ENCODE results near the gene ALPK1.
A peak's percentile ranks its signal among the peaks of the same experiment; 100 is the strongest.

ALPK1 gene

DNA sequence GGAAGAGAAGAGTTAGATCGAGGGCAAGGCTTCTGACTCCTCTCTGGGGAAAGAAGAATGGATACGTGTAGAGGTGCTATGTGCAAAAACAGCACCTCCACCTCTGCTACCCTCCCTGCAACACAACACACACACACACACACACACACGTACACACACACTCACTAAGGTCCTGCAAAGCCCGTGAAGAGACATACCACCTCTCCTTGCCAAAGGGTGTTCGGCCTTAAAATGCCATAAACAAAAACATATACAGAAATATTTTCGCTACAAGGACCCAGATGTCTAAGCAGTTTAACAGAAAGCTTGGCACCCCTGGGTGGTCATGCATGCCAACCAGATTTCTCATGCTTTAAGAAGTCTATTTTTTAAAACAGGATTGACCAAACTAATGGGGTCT lies 13.0 kb upstream of the ALPK1 start:
- no peak for DNase-seq (ENCODE audit: low read depth)
- TF ChIP-seq, protein P1, sequence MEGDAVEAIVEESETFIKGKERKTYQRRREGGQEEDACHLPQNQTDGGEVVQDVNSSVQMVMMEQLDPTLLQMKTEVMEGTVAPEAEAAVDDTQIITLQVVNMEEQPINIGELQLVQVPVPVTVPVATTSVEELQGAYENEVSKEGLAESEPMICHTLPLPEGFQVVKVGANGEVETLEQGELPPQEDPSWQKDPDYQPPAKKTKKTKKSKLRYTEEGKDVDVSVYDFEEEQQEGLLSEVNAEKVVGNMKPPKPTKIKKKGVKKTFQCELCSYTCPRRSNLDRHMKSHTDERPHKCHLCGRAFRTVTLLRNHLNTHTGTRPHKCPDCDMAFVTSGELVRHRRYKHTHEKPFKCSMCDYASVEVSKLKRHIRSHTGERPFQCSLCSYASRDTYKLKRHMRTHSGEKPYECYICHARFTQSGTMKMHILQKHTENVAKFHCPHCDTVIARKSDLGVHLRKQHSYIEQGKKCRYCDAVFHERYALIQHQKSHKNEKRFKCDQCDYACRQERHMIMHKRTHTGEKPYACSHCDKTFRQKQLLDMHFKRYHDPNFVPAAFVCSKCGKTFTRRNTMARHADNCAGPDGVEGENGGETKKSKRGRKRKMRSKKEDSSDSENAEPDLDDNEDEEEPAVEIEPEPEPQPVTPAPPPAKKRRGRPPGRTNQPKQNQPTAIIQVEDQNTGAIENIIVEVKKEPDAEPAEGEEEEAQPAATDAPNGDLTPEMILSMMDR (IDR thresholded peaks at IDR 0.05; ENCODE audit: control insufficient read depth, insufficient read depth, low read depth, low read length, missing control alignments): no peak
- H3K4me3 ChIP-seq (ENCODE audit: control insufficient read depth, low read depth, low read length): peak overlapping the region; percentile 74

DNA sequence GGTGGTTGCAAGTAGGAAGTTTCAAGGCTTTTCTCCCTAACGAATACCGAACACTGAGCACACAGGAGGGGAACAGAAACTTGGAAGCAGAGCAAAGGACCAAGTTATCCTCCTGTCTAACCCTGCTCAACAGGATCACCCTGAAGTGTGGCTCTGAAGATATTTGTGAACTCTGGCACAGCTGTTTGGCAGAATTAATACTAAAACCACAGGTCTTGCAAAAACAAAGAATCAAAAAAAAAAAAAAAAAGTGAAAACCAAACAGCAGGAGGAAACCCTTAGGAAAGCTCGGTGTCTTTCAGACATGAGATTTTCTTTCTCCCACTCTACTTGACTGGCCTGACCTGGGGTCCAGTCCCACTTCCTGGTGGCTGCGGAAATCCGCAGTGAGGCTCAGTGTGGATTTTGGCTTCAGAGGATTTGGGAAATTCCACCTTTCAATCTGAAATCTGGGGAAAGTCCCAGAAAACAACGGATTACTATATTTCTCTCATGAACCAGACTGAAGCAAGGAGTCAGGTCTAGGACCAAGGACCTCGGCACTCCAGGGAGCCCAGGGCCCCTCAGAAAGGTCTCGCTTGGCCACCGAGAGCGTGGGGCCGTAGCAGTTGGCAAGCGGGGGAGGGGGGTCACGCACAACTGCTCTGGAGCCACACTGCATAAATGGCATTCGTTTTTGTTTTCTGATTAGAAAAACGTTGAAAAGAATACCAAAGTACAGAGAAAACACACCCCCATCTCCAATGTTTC lies 12.3 kb upstream of the ALPK1 start:
- TF ChIP-seq, protein P1 (IDR thresholded peaks at IDR 0.05; ENCODE audit: control insufficient read depth, insufficient read depth, low read depth, low read length, missing control alignments): no peak
- H3K4me3 ChIP-seq (ENCODE audit: control insufficient read depth, low read depth, low read length): peak overlapping the region; percentile 74
- DNase-seq (ENCODE audit: low read depth): no peak

DNA sequence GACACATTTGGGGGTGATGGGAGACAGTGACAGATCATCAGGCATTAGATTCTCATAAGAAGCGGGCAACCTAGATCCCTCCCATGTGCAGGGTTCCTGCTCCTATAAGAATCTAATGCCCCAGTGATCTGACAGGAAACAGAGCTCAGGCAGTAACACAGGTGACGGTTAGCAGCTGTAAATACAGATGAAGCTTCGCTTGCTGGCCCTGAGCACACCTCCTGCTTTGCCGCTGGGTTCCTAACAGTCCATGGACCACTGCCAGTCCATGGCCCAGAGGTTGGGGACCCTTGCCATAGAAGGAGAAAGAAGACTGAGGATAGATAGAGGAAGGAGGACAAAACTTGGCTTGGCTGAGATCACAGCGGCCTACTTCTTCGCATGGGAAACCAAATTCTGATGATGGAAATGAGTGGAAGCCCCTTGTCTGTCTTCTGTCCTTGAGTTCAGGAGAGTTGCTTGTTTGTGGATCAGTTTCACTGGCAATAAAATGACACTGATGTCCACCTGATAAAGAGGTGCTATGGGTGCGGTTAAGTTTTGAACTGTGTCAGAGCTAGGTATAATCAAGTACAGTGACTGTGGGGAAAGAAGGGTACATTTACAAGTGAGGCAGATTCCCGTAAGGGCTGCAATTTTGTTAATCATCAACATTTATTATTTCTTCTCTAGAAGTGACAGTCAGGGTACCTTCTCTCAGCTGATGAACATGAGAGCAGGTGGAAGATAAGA lies 9.7 kb upstream of the ALPK1 start:
- H3K4me3 ChIP-seq (ENCODE audit: control insufficient read depth, low read depth, low read length): no peak overlapping the region
- no peak for DNase-seq (ENCODE audit: low read depth)
- TF ChIP-seq, protein P1 (IDR thresholded peaks at IDR 0.05; ENCODE audit: control insufficient read depth, insufficient read depth, low read depth, low read length, missing control alignments): no peak

DNA sequence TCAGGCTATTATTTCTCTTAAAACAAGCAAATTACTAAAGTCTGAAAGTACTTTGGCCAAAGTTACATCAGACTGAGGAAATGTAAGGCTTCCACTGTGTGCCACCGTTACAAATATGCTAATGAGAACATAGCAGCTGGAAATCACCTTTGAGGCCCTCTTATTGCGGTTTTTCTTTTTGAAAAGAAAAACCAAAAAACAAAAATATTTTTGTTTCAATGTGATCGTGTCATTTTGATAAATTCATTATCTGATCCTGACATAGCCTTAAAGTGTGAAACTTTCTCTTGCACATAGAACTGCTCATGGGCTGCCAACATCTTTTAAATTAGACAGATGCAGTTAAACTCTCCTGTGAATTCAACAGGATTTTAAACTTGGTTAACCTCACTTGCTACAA lies 8.7 kb upstream of the ALPK1 start:
- H3K4me3 ChIP-seq (ENCODE audit: control insufficient read depth, low read depth, low read length): no peak overlapping the region
- TF ChIP-seq, protein P1 (IDR thresholded peaks at IDR 0.05; ENCODE audit: control insufficient read depth, insufficient read depth, low read depth, low read length, missing control alignments): no peak
- no peak for DNase-seq (ENCODE audit: low read depth)

DNA sequence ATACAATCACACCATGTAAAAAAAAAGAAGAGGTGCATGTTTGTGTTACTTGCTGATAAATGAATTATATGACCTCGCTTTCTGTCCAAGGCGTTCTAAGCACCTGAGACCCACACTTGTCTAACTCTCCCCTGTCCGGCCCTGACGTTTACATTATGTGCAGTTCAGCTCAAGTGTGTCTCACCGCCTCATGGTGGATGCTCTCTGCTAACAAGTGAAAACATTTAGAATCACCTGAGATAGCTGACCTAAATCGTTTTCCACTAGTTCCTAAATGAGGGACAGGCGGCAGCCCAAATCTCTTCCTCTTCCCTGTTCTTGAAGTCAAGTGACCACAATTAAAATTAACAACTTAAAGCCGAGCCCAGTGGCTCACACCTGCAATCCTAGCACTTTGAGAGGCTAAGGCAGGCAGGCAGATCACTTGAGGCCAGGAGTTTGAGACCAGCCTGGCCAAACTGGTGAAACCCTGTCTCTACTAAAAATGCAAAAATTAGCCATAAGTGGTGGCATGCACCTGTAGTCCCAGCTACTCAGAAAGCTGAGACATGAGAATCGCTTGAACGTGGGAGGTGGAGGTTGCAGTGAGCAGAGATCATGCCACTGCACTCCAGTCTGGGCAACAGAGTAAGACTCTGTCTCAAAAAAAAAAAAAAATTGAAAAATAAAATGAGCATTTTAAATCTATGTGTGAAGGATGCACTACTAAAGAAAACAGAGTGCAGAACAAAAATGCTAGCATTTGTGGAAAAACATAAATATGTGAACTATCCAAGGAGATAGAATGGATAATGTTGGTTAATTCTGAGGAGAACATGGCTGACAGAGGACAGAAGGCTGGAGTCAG lies 7.5 kb upstream of the ALPK1 start:
- DNase-seq (ENCODE audit: low read depth): no peak
- TF ChIP-seq, protein P1 (IDR thresholded peaks at IDR 0.05; ENCODE audit: control insufficient read depth, insufficient read depth, low read depth, low read length, missing control alignments): no peak
- H3K4me3 ChIP-seq (ENCODE audit: control insufficient read depth, low read depth, low read length): no peak overlapping the region

DNA sequence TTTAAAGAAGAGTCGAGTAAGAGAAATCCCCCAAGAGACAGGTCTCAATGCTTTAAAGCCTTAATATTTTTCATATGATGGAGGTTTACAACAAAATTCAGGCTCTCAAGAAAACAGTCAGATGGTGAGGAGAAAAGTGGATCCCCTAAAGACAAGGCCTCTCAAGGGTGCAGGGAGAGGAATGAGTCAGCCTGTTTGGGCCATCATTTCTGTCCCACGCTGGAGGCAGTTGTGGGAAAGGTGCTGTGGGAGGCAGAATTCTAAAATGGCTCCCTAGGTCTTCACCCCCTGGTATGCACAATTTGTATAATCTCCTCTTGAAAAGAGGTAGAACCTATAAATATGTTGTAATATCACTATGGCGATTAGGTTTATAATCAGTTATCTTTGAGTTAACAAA lies 6.8 kb upstream of the ALPK1 start:
- H3K4me3 ChIP-seq (ENCODE audit: control insufficient read depth, low read depth, low read length): no peak overlapping the region
- DNase-seq (ENCODE audit: low read depth): no peak
- TF ChIP-seq, protein P1 (IDR thresholded peaks at IDR 0.05; ENCODE audit: control insufficient read depth, insufficient read depth, low read depth, low read length, missing control alignments): no peak
